K562 treated with DMSO at 1 percent for 12 hours (cell line): ENCODE measurements around the gene VSIG1. TPM values are rescaled to one million over a fixed set of nuclear protein-coding genes. Genes with fewer than 3 reads are reported as not detected.

Experiments used
- total RNA-seq: library from RNA; unstranded; fragments of 300-600 nt; gene quantifications from 2 replicates; pipeline ENCODE4 v1.2.3, GENCODE V29; 2022; ENCODE audit not compliant: insufficient read depth

VSIG1 gene
- not detected in 2 replicates for total RNA-seq

DNA sequence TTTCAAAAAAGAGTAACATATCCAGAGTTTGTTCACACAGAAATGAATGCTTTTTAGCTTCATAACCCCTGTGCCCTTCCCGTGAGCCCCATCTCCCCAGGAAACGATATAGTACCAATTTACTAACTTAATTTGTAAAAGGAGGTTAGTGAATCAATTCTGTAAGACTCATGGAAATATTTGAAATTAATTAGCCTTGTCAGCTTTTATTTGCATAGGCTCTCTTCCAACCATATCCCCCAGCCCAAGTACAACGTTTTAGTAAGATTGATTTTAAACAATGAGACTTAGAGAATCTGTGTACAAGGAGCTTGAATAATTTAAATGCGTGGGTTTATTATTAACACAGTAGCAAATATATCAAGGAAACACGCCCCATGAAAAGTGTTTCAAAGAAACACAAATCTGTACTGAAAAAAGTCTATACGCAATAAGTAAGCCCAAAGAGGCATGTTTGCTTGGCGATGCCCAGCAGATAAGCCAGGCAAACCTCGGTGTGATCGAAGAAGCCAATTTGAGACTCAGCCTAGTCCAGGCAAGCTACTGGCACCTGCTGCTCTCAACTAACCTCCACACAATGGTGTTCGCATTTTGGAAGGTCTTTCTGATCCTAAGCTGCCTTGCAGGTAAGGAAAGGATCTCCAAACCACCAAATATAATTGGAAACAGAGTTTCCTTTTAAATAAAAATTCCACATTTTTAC, at the start of gene VSIG1:
Gene VSIG1, plus strand, starts transcription at position 512 of the 703 bp plus-strand sequence. Its CDS starts 66 bp downstream, at position 578.

DNA sequence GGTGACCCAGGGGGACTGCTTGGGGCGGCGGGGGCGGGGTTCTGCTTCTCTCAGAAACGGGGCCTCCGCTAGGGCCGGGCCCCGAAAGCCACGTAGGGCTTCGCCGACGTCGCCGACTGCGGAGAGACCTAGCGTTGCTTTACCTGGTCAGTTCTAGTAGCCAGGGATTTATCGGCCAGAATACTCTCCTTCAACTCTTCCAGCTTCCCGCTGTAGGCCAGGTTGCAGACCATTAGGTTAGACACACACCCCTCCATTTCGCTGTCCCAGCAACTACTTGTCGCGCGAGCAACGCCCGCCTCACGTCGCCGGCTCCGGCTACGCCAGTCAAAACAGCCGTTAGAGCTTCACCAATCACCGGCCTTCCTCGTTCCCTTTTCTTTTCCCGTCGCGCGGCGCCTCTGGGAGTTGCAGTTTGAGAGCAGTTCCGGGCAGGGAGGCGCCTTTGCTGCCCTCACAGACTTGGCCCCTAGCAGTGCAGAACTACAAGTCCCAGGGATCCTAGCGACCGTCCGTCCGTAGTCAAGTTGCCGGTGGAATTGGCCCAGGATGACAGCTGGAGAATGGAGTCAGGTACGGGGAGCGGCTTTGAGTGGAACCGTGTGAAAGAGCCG, 46.5 kb downstream of the VSIG1 start, which contains the start of the genes ATG4A and PSMD10:
Gene ATG4A, plus strand, starts transcription at position 515 of the 614 bp plus-strand sequence. Its CDS starts 49 bp downstream, at position 564.
Gene PSMD10, minus strand, starts transcription at position 279 of the 614 bp plus-strand sequence. Its CDS starts 22 bp downstream, at position 257.

Other genes with a start within 250 kb of the VSIG1 start
- gene MID2, start 219.2 kb upstream of the VSIG1 start, total RNA-seq: not detected in 2 replicates
- gene TEX13B, start 62.7 kb upstream of the VSIG1 start, total RNA-seq: not detected in 2 replicates
- gene PSMD10, start 46.5 kb downstream of the VSIG1 start, total RNA-seq: 75.2 and 80.2 TPM in 2 replicates
- 13.4 and 17.3 TPM in 2 replicates for gene ATG4A, start 46.7 kb downstream of the VSIG1 start, total RNA-seq